Body of pancreas (tissue), 4 donors: ENCODE results near the gene PRPH. TPM values are rescaled to one million over a fixed set of nuclear protein-coding genes. Genes with fewer than 3 reads are reported as not detected.

Source experiments
- ATAC-seq: fragments of 150-250 bp; one replicate; pipeline ENCODE4 v1.9.1; 2016
- DNase-seq, 4 donors: peaks; one replicate each; pipeline ENCODE4 v3.0.0-alpha.2; 2019
- H3K27ac ChIP-seq, 4 donors: fragments of 200-600 bp; sonication (generic); 1 replicate in 3 of 4; 2 replicates in 1 of 4; pipeline versions ENCODE4 v1.5.1 to v1.6.1; 2016 to 2019; ENCODE audit warnings: mild to moderate bottlenecking in 1 of 4, mixed read lengths in 1 of 4, moderate library complexity in 1 of 4
- H3K27me3 ChIP-seq, 2 donors: fragments of 200-600 bp; sonication (generic); one replicate each; pipeline ENCODE4 v1.6.0; 2016; ENCODE audit warnings: mild to moderate bottlenecking in 1 of 2
- H3K36me3 ChIP-seq, 2 donors: fragments of 200-600 bp; sonication (generic); replicated peaks in 1 of 2; 2 replicates each; pipeline ENCODE4 v1.5.1; 2016; ENCODE audit warnings: low read depth in 2 of 2; ENCODE audit not compliant: insufficient read depth in 1 of 2
- H3K4me1 ChIP-seq: fragments of 200-600 bp; sonication (generic); one replicate; pipeline ENCODE4 v1.6.0; 2016
- H3K4me3 ChIP-seq, 2 donors: fragments of 200-600 bp; sonication (generic); 1 replicate in 1 of 2; 2 replicates in 1 of 2; pipeline ENCODE4 v1.5.1; 2016 to 2019
- H3K9me3 ChIP-seq, 3 donors: fragments of 200-600 bp; sonication (generic); 1 replicate in 2 of 3; 2 replicates in 1 of 3; pipeline ENCODE4 v1.5.1; 2016
- POLR2A ChIP-seq, 3 donors: fragments of 450-650 bp; IDR thresholded peaks; one replicate each; pipeline ENCODE4 v1.6.1; 2016; ENCODE audit warnings: antibody characterized with exemption in 3 of 3, mild to moderate bottlenecking in 2 of 3
- WGBS, 2 donors: methylation state at CpG; one replicate each; pipeline ENCODE4 v1.1.5; 2017; 5-methylcytosine and 5-hydroxymethylcytosine counted together
- intact Hi-C: fragments of 100-400 bp; cut with DNase I; formaldehyde crosslinking; loops from one replicate; pipeline ENCODE4 v1.15.1; 2023
- total RNA-seq, 2 donors: library from RNA; depleted of rRNA; stranded (reverse); fragments of >200 nt; gene quantifications; one replicate each; pipeline ENCODE4 v1.1.0, GENCODE V29; 2016
- TF ChIP-seq, protein P1 (sequence below), 7 experiments: fragments of 450-650 bp in 4 of 7; fragments of 200-600 bp in 3 of 7; sonication (generic) in 3 of 7; IDR thresholded peaks; one replicate each; pipeline ENCODE4 v1.5.1; 2016 to 2019; ENCODE audit warnings: antibody characterized with exemption in 7 of 7

PRPH gene
- total RNA-seq, 2 donors from 2014 or later, result 9.6 TPM; not detected in 1

DNA sequence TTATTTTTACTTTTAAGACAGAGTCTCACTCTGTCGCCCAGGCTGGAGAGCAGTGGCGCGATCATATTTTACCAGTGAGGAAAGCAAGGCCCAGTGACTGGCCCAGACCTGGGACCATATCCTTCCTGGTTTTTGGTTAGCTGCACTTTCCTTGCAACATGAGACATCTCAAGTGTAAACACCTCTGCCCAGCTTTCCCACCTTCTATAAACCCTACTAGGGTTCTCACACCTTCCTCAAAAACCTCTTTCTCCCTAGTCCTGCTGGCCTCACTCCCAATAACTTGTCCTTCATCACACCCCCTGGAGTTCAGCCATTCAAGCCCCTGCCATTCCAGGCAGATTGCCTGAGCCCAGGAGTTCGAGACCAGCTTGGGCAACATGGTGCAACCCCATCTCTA lies 10.3 kb upstream of the PRPH start:
- H3K27me3 ChIP-seq, result no peaks in the 10 kb centered on the region
- H3K27ac ChIP-seq, result no peak overlapping the region
- H3K36me3 ChIP-seq, result no peaks in the 10 kb centered on the region
- DNase-seq, result no peak
- no peak for ATAC-seq
- H3K4me3 ChIP-seq, result no peak overlapping the region
- intact Hi-C loops, result no loop called here
- WGBS, 2 donors, result 71 to 75% methylated on average over 4 of the region's 4 CpGs
- no peaks in the 10 kb centered on the region for H3K4me1 ChIP-seq
- TF ChIP-seq, protein P1, sequence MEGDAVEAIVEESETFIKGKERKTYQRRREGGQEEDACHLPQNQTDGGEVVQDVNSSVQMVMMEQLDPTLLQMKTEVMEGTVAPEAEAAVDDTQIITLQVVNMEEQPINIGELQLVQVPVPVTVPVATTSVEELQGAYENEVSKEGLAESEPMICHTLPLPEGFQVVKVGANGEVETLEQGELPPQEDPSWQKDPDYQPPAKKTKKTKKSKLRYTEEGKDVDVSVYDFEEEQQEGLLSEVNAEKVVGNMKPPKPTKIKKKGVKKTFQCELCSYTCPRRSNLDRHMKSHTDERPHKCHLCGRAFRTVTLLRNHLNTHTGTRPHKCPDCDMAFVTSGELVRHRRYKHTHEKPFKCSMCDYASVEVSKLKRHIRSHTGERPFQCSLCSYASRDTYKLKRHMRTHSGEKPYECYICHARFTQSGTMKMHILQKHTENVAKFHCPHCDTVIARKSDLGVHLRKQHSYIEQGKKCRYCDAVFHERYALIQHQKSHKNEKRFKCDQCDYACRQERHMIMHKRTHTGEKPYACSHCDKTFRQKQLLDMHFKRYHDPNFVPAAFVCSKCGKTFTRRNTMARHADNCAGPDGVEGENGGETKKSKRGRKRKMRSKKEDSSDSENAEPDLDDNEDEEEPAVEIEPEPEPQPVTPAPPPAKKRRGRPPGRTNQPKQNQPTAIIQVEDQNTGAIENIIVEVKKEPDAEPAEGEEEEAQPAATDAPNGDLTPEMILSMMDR (IDR thresholded peaks at IDR 0.05), result no peak
- TF ChIP-seq POLR2A (IDR thresholded peaks at IDR 0.05), result no peak
- H3K9me3 ChIP-seq, result no peaks in the 10 kb centered on the region

DNA sequence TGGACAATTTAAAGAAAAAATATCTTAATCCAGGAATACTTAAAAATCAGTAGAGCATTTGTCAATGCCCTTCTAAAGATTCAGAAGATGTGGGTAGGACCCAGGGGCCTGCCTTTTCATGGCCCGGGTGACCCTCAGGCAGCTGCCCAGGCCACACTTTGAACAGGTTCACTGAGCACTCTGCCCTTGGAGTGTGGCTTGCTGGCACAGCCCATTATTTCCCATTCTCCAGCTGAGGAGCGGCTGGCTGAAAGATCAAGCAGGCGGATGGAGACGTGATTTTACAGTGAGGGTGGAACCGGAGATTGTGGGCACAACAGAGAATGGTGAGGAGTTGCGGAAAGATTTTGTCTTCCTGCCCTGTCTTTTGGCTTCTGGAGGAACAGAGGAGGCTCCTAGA lies 7.1 kb upstream of the PRPH start:
- DNase-seq, result no peak
- no peak for ATAC-seq
- H3K9me3 ChIP-seq, result no peaks in the 10 kb centered on the region
- WGBS, 2 donors, result 32 to 39% methylated on average over 6 of the region's 6 CpGs
- H3K27ac ChIP-seq, result no peak overlapping the region
- H3K4me1 ChIP-seq, result no peaks in the 10 kb centered on the region
- TF ChIP-seq, protein P1 (IDR thresholded peaks at IDR 0.05), result no peak
- TF ChIP-seq POLR2A (IDR thresholded peaks at IDR 0.05), result no peak
- no peaks in the 10 kb centered on the region for H3K27me3 ChIP-seq
- intact Hi-C loops, result no loop called here
- H3K36me3 ChIP-seq, result no peaks in the 10 kb centered on the region
- H3K4me3 ChIP-seq, result no peak overlapping the region

DNA sequence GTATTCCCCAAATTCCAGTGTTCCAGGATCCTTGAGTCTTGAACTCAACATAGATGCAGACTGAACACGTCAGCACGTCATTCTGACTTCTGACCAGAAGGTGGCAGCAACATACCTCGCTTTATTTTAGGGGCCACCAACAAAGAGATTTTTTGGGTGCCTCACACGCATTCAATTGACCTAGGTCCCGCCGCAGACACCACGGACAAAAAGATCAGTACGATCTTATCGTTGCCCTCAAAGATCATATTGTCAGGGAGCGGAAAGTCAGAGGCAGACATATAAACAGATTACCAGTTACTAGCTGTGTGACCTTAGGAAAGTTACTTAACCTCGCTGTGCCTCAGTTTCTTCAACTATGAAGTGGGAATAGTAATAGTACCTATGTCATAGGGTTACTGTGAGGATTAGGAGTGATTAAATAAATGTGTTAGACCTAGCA lies 6.5 kb upstream of the PRPH start:
- Histone ChIP-seq H3K27ac (no peak overlapping the region), H3K27me3 (no peaks in the 10 kb centered on the region), H3K4me1 (no peaks in the 10 kb centered on the region), H3K9me3 (no peaks in the 10 kb centered on the region), H3K4me3 (no peak overlapping the region), H3K36me3 (no peaks in the 10 kb centered on the region)
- DNase-seq (peak; percentile 52 to 70 (median 61)), ATAC-seq (peak; percentile 68)
- no peak for TF ChIP-seq POLR2A (IDR thresholded peaks at IDR 0.05)
- TF ChIP-seq, protein P1 (IDR thresholded peaks at IDR 0.05), result peak; percentile 69 to 83 (median 76)
- WGBS, 2 donors, result 3 to 5% methylated on average over 11 of the region's 11 CpGs
- intact Hi-C loops, result no loop called here

DNA sequence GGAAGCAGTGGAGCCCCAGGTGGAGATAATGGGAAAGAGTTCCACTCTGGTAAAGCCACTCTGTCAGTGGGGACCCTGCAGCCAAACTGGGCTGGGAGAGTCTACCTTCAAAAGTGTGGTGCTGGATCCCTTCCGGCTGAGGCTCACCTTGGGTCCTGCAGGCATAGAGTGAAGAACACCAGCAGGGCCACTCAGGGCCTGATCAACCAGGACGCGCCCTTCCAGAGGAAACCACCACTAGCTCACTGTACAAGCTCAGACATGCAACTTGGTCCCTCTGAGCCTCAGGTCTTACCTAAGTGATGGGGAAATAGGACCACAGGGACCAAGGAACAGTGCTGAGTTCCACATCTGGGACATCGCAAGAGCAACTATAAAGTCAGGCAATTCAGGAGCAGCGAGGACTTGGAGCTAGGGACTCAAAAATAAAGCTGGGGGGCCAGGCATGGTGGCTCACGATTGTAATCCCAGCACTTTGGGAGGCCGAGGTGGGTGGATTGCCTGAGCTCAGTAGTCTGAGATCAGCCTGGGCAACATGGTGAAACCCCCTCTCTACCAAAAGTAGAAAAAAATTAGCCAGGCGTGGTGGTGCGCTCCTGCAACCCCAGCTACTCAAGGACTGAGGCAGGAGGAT lies 5.9 kb upstream of the PRPH start:
- H3K4me1 ChIP-seq, result no peaks in the 10 kb centered on the region
- H3K9me3 ChIP-seq, result no peaks in the 10 kb centered on the region
- 66 to 73% methylated on average over 9 of the region's 9 CpGs for WGBS, 2 donors
- no peaks in the 10 kb centered on the region for H3K36me3 ChIP-seq
- H3K27ac ChIP-seq, result no peak overlapping the region
- ATAC-seq (no peak), DNase-seq (no peak)
- no peak overlapping the region for H3K4me3 ChIP-seq
- intact Hi-C loops, result no loop called here
- H3K27me3 ChIP-seq, result no peaks in the 10 kb centered on the region
- TF ChIP-seq, protein P1 (IDR thresholded peaks at IDR 0.05), result no peak
- no peak for TF ChIP-seq POLR2A (IDR thresholded peaks at IDR 0.05)

DNA sequence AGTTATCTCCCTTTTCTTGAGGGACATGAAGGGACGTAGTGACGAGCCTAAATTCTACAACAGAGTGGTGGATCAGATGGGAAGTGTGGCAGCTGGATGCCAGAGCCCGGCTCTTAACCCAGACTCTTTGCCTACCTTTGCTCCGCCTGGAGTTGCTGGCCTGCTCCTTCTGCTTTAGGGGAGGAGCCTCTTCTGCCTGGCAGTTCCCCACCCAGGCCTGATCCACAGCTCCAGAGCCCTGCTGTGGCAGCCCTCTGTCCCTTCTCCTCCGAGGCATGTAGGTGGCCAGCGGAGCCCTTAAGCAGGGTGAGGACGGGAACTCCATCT lies 2.3 kb upstream of the PRPH start:
- intact Hi-C loops, result no loop called here
- no peak overlapping the region for H3K27ac ChIP-seq
- ATAC-seq, result no peak
- H3K4me1 ChIP-seq, result peaks cover 24% of the 10 kb centered on the region
- H3K27me3 ChIP-seq, result peaks cover 3 to 16% of the 10 kb centered on the region in 2 donors
- H3K9me3 ChIP-seq, result no peaks in the 10 kb centered on the region
- no peaks in the 10 kb centered on the region for H3K36me3 ChIP-seq
- no peak overlapping the region for H3K4me3 ChIP-seq
- DNase-seq, result no peak
- 49 to 68% methylated on average over 4 to 7 of the region's 7 CpGs for WGBS, 2 donors
- TF ChIP-seq, protein P1 (IDR thresholded peaks at IDR 0.05), result no peak
- TF ChIP-seq POLR2A (IDR thresholded peaks at IDR 0.05), result no peak
